ENCODE results near the gene LRTM2. TPM values are rescaled to one million over a fixed set of nuclear protein-coding genes. Genes with fewer than 3 reads are reported as not detected.
A peak's percentile ranks its signal among the peaks of the same experiment; 100 is the strongest.

LRTM2 gene
- total RNA-seq, 1 donor from 2014 or later = not detected

DNA sequence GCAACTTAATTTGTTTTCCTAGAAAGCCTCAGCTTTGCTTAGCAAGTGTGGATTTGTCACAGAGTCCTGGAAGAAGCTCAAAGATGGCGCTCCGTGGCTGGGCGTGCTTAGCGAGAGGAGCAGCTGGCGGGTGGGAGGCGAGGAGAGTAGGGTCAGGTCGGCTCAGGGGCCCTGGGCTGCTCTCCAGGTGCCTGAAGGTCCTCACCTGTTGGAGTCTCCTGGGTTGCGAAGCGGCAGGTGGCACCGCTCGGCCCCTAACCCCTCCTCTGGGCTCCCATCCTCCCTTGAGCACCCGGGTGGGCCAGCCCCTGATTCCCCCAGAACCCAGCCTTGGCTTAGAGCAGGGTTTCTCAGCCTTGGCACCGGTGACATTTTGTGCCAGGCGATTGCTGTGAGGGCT is 25.1 kb downstream of the LRTM2 start:
- no peak overlapping the region for H3K27ac ChIP-seq
- TF ChIP-seq, protein P1, sequence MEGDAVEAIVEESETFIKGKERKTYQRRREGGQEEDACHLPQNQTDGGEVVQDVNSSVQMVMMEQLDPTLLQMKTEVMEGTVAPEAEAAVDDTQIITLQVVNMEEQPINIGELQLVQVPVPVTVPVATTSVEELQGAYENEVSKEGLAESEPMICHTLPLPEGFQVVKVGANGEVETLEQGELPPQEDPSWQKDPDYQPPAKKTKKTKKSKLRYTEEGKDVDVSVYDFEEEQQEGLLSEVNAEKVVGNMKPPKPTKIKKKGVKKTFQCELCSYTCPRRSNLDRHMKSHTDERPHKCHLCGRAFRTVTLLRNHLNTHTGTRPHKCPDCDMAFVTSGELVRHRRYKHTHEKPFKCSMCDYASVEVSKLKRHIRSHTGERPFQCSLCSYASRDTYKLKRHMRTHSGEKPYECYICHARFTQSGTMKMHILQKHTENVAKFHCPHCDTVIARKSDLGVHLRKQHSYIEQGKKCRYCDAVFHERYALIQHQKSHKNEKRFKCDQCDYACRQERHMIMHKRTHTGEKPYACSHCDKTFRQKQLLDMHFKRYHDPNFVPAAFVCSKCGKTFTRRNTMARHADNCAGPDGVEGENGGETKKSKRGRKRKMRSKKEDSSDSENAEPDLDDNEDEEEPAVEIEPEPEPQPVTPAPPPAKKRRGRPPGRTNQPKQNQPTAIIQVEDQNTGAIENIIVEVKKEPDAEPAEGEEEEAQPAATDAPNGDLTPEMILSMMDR (IDR thresholded peaks at IDR 0.05) = no peak
- H3K9me3 ChIP-seq = no peaks in the 10 kb centered on the region
- no peaks in the 10 kb centered on the region for H3K36me3 ChIP-seq
- intact Hi-C loops (cut with DNase I) = no loop called here
- H3K27me3 ChIP-seq = peaks cover 16% of the 10 kb centered on the region
- DNase-seq (peak; percentile 51), ATAC-seq (no peak)
- H3K4me1 ChIP-seq = no peaks in the 10 kb centered on the region
- H3K4me3 ChIP-seq = no peak overlapping the region

DNA sequence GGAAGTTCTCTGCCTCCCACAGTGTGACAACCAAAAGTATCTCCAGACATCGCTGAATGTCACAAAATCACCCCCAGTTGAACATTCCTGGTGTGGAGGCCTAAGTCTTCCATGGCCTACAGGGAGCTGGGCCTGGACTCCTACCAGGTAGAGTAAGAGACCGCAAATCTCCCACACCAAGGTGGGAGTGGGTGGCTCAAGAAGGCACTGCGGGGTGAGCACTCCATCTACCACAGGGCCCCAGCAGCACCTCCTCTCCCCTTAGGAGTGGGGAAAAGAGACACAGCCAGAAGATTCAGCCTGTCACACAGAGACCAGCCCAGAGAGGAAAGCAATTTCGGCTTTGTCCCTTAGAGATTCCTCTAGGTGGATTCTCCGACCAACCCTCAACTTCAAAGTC is 25.5 kb downstream of the LRTM2 start:
- H3K4me3 ChIP-seq = no peak overlapping the region
- H3K27ac ChIP-seq = no peak overlapping the region
- ATAC-seq = no peak
- no peaks in the 10 kb centered on the region for H3K36me3 ChIP-seq
- H3K9me3 ChIP-seq = no peaks in the 10 kb centered on the region
- no peaks in the 10 kb centered on the region for H3K4me1 ChIP-seq
- H3K27me3 ChIP-seq = peaks cover 16% of the 10 kb centered on the region
- TF ChIP-seq, protein P1 (IDR thresholded peaks at IDR 0.05) = no peak
- intact Hi-C loops (cut with DNase I) = no loop called here
- no peak for DNase-seq

DNA sequence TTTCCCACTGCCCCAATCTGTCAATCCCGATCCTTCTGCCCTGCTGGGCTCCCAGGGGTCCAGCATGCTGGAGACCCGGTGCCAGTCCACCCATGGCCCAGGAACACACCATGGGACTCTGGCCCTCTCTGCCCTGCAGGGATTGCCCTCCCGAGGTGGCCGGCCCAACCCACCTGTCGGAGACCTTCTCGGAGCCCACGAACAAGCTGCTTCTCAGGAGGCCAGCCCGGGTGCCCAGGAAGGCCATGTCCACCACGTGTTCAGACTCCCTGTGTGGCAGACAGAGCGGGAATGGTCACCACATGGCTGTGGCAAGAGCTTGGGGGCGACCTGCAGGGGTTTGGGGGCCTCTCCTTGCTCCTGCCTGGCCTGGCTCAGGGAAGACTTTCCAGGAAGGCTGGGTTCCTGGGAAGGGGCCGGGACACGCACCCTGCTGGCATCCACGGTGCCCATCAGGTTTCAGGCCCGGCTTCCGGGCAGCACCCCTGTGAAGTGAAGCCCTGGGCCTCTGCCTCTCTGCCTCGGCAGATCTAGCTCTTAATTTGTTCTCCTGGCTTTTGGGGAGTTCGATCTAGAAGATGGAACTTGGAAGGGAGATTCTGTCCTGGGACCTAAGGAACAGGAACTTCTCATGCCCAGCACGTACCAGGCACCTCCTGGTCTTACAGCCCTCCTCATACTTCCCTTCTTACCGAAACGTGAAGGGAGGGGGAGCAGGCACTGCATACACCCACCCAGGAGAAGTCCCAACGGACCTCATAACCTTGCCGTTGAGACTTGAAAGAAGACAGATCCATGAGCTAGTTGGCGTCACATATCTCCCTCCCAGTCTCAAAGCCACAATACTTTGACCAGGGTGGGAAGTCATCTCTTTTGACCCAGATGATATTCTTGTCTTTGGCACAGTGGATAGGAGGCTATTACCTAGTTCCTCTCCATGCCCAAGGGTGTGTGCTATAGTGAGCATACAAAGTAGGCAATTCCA is 26.3 kb downstream of the LRTM2 start:
- H3K36me3 ChIP-seq = no peaks in the 10 kb centered on the region
- H3K27me3 ChIP-seq = peaks cover 16% of the 10 kb centered on the region
- TF ChIP-seq, protein P1 (IDR thresholded peaks at IDR 0.05) = no peak
- H3K27ac ChIP-seq = no peak overlapping the region
- ATAC-seq (no peak), DNase-seq (peak; percentile 55)
- no peak overlapping the region for H3K4me3 ChIP-seq
- intact Hi-C loops (cut with DNase I) = no loop called here
- H3K9me3 ChIP-seq = no peaks in the 10 kb centered on the region
- no peaks in the 10 kb centered on the region for H3K4me1 ChIP-seq

DNA sequence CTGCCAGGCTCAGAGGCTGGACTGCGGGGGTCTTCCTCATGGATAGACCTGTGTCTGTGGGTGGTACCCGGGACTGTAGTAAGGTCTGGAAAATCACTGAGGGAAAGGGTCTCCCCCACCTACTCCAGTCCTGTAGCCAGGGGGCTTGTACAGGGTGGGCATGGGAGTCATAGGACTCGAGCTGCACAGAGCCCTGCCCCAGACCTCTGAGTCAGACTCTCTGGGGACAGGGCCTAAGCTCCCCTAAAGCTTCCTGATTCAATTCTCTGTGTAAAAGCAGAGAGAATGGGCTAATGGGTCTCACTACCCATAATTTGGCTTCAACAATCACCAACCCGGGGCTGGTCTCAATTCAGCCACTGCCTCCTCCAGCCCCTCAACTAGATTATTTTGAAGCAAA is 27.0 kb downstream of the LRTM2 start:
- TF ChIP-seq, protein P1 (IDR thresholded peaks at IDR 0.05) = no peak
- H3K9me3 ChIP-seq = no peaks in the 10 kb centered on the region
- no peak overlapping the region for H3K27ac ChIP-seq
- H3K27me3 ChIP-seq = peaks cover 10% of the 10 kb centered on the region
- no peaks in the 10 kb centered on the region for H3K4me1 ChIP-seq
- H3K4me3 ChIP-seq = no peak overlapping the region
- ATAC-seq (no peak), DNase-seq (no peak)
- intact Hi-C loops (cut with DNase I) = no loop called here
- H3K36me3 ChIP-seq = no peaks in the 10 kb centered on the region

GRCh38 chr12:1848146-1848545 is 27.8 kb downstream of the LRTM2 start:
- H3K4me3 ChIP-seq = no peak overlapping the region
- ATAC-seq (no peak), DNase-seq (no peak)
- intact Hi-C loops (cut with DNase I) = no loop called here
- no peaks in the 10 kb centered on the region for H3K9me3 ChIP-seq
- TF ChIP-seq, protein P1 (IDR thresholded peaks at IDR 0.05) = no peak
- H3K27ac ChIP-seq = no peak overlapping the region
- H3K36me3 ChIP-seq = no peaks in the 10 kb centered on the region
- no peaks in the 10 kb centered on the region for H3K4me1 ChIP-seq
- peaks cover 3% of the 10 kb centered on the region for H3K27me3 ChIP-seq
